GM12874 (cell line): ENCODE data around the gene ANKS4B.

Experiments
- CTCF ChIP-seq: IDR thresholded peaks from 2 replicates; pipeline ENCODE4 v1.5.1; 2011; ENCODE audit warnings: low read depth, mild to moderate bottlenecking, control low read depth, low read length, moderate library complexity; ENCODE audit not compliant: insufficient read depth

Gene ANKS4B

GRCh38 chr16:21265104-21265837 lies 31.8 kb downstream of the ANKS4B start:
- no peak for TF ChIP-seq CTCF

GRCh38 chr16:21267298-21267697 lies 33.8 kb downstream of the ANKS4B start:
- TF ChIP-seq CTCF: no peak

GRCh38 chr16:21268236-21268635 lies 34.7 kb downstream of the ANKS4B start:
- TF ChIP-seq CTCF: no peak

- TF ChIP-seq CTCF: no peak
Measured at GRCh38 chr16:21272253-21272652, 38.8 kb downstream of the ANKS4B start.

- TF ChIP-seq CTCF: no peak
Measured at GRCh38 chr16:21274172-21274726, 40.8 kb downstream of the ANKS4B start.

GRCh38 chr16:21275529-21275928 lies 42.0 kb downstream of the ANKS4B start:
- no peak for TF ChIP-seq CTCF

- TF ChIP-seq CTCF: no peak
Measured at GRCh38 chr16:21276090-21276489, 42.6 kb downstream of the ANKS4B start.
